Neural crest cell (in vitro differentiated cells): ENCODE results near the gene HECTD1. TPM values are rescaled to one million over a fixed set of nuclear protein-coding genes. Genes with fewer than 3 reads are reported as not detected.

Experiments
- DNase-seq: peaks from one replicate; pipeline ENCODE4 v3.0.0; 2021; ENCODE audit warnings: low read depth, mixed read lengths, low spot score
- H3K27ac Mint-ChIP-seq: one replicate; pipeline ENCODE4 v1.8.0; 2021; ENCODE audit warnings: mild to moderate bottlenecking, mixed read lengths; ENCODE audit not compliant: unreplicated experiment
- H3K27me3 Mint-ChIP-seq: 2 replicates; pipeline ENCODE4 v1.8.0; 2021; ENCODE audit warnings: low read depth, mild to moderate bottlenecking, mixed read lengths
- H3K36me3 Mint-ChIP-seq: 2 replicates; pipeline ENCODE4 v1.8.0; 2021; ENCODE audit warnings: low read depth, mild to moderate bottlenecking, mixed read lengths
- H3K4me1 Mint-ChIP-seq: 2 replicates; pipeline ENCODE4 v1.8.0; 2021; ENCODE audit warnings: mixed read lengths
- H3K4me3 Mint-ChIP-seq: one replicate; pipeline ENCODE4 v1.8.0; 2021; ENCODE audit warnings: mild to moderate bottlenecking, mixed read lengths
- H3K9me3 Mint-ChIP-seq: 2 replicates; pipeline ENCODE4 v1.8.0; 2021; ENCODE audit warnings: mixed read lengths
- total RNA-seq: library from RNA; stranded (reverse); gene quantifications from 2 replicates; pipeline ENCODE4 v1.2.1, GENCODE V29; 2021
- TF ChIP-seq, protein P1 (sequence below): fragments of 200-600 bp; sonication (generic); conservative IDR thresholded peaks from 2 replicates; pipeline ENCODE4 v1.5.0; 2021; ENCODE audit warnings: antibody characterized with exemption, mild to moderate bottlenecking

HECTD1 gene
- total RNA-seq, 1 donor from 2014 or later = 152 TPM

DNA sequence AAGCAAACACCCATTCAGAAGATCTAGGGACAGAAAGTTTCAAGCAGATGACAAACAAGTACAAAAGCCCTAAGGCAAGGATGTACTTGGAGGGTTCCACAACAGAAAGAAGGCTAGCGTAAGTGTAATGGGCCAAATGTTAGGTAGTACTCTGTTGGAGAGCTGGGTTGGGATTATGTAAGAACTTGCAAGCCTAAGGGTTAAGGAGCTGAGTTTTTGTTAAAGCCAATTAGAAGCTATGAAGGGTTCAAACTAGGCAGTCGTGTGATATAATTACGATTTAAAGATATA lies 41.4 kb downstream of the HECTD1 start:
- Mint-ChIP-seq H3K27ac (no peak overlapping the region), H3K4me1 (no peaks in the 10 kb centered on the region), H3K9me3 (no peaks in the 10 kb centered on the region), H3K4me3 (no peak overlapping the region), H3K27me3 (no peaks in the 10 kb centered on the region), H3K36me3 (peaks cover 22% of the 10 kb centered on the region)
- TF ChIP-seq, protein P1, sequence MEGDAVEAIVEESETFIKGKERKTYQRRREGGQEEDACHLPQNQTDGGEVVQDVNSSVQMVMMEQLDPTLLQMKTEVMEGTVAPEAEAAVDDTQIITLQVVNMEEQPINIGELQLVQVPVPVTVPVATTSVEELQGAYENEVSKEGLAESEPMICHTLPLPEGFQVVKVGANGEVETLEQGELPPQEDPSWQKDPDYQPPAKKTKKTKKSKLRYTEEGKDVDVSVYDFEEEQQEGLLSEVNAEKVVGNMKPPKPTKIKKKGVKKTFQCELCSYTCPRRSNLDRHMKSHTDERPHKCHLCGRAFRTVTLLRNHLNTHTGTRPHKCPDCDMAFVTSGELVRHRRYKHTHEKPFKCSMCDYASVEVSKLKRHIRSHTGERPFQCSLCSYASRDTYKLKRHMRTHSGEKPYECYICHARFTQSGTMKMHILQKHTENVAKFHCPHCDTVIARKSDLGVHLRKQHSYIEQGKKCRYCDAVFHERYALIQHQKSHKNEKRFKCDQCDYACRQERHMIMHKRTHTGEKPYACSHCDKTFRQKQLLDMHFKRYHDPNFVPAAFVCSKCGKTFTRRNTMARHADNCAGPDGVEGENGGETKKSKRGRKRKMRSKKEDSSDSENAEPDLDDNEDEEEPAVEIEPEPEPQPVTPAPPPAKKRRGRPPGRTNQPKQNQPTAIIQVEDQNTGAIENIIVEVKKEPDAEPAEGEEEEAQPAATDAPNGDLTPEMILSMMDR = no peak
- DNase-seq = no peak

DNA sequence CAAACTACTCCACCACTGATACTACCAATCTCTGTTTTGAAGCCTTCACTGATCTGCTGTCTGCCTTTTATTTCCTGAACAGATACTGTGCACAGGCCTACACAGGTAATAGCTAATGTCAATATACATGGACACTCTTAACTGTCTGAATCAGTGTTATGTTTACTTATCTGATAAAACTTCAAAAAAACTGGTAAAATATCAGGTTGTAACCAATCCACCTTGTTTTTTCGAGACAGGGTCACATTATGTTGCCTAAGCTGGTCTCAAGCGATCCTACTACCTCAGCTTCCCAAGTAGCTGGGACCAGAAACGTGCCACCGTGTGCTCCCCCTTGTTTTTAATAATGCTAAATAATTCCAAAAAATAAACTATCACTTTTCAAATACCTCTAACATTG lies 43.5 kb downstream of the HECTD1 start:
- H3K27ac Mint-ChIP-seq = no peak overlapping the region
- no peak for DNase-seq
- H3K4me1 Mint-ChIP-seq = no peaks in the 10 kb centered on the region
- H3K36me3 Mint-ChIP-seq = peaks cover 15% of the 10 kb centered on the region
- TF ChIP-seq, protein P1 = no peak
- no peaks in the 10 kb centered on the region for H3K27me3 Mint-ChIP-seq
- no peak overlapping the region for H3K4me3 Mint-ChIP-seq
- no peaks in the 10 kb centered on the region for H3K9me3 Mint-ChIP-seq

DNA sequence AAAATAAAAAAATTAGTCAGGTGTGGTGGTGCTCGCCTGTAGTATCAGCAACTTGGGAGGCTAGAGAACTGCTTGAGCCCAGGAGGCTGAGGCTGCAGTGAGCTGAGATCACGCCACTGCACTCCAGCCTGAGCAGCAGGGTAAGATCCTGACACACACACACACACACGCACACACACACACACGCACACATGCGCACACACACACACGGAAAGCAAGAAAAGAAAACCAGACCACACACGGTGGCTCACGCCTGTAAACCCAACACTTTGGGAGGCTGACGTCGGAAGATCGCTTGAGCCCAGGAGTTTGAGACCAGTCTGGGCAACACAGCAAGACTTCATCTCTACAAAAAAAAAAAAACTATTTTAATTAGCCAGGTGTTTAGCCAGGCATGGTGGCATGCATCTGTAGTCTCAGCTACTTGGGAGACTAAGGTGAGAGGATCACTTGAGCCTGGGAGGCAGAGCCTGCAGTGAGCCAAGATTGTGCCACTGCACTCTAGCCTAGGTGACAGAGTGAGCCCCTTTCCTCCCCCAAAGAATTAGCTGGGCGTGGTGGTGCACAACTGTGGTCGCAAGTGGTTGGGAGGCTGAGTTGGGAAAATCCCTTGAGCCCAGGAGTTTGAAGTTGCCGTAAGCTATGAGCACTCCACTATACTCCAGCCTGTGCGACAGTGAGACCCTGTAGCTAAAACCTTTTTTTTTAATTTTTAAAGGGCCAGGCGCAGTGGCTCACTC lies 44.5 kb downstream of the HECTD1 start:
- TF ChIP-seq, protein P1 = no peak
- Mint-ChIP-seq H3K36me3 (peaks cover 15% of the 10 kb centered on the region), H3K27me3 (no peaks in the 10 kb centered on the region), H3K4me1 (no peaks in the 10 kb centered on the region), H3K9me3 (no peaks in the 10 kb centered on the region), H3K27ac (no peak overlapping the region), H3K4me3 (no peak overlapping the region)
- DNase-seq = no peak

DNA sequence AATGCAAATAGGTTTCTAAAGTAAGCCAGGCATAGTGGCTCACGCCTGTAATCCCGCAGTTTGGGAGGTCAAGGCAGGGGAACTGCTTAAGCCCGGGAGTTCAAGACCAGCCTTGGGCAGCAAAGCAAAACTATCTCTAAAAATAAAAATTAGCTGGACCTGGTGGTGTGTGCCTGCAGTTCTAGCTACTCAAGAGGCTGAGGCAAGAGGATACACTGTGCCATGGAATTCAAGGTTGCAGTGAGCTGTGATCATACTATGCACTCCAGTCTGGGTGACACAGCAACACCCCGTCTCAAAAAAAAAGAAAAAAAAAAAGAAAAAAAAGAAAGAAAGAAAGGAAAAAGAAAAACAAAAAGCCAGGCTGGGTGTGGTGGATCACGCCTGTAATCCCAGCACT lies 46.3 kb downstream of the HECTD1 start:
- H3K27ac Mint-ChIP-seq = no peak overlapping the region
- H3K36me3 Mint-ChIP-seq = peaks cover 11% of the 10 kb centered on the region
- H3K9me3 Mint-ChIP-seq = no peaks in the 10 kb centered on the region
- no peaks in the 10 kb centered on the region for H3K4me1 Mint-ChIP-seq
- TF ChIP-seq, protein P1 = no peak
- no peak overlapping the region for H3K4me3 Mint-ChIP-seq
- DNase-seq = no peak
- H3K27me3 Mint-ChIP-seq = no peaks in the 10 kb centered on the region

DNA sequence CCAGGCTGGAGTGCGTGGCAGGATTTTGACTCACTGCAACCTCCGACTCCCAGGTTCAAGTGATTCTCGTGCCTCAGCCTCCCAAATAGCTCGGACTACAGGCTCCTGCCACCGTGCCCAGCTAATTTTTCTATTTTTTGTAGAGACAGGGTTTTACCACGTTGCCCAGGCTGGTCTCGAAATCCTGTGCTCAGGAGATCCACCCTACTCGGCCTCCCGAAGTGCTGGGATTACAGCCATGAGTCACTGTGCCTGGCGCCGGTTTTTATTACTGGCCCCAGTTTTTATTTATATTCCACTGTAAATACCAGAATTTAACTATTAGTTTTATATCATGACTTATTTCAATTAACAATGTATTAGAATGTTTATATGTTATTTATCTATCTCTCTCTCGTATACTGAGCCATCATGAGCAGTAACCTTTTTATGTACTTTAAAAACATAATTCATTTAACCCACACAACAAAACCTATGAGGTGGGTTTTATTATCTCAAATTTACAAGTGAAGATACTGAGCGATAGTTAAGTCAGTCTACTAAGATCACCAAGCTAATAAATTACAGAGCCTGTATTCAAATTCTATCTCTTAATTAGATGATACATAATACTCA lies 47.8 kb downstream of the HECTD1 start:
- no peak overlapping the region for H3K4me3 Mint-ChIP-seq
- no peaks in the 10 kb centered on the region for H3K9me3 Mint-ChIP-seq
- TF ChIP-seq, protein P1 = no peak
- no peaks in the 10 kb centered on the region for H3K4me1 Mint-ChIP-seq
- H3K36me3 Mint-ChIP-seq = peaks cover 3% of the 10 kb centered on the region
- no peaks in the 10 kb centered on the region for H3K27me3 Mint-ChIP-seq
- no peak for DNase-seq
- no peak overlapping the region for H3K27ac Mint-ChIP-seq
